ENCODE data around the gene ACOX3.
A peak's percentile ranks its signal among the peaks of the same experiment; 100 is the strongest.

The ACOX3 gene

DNA sequence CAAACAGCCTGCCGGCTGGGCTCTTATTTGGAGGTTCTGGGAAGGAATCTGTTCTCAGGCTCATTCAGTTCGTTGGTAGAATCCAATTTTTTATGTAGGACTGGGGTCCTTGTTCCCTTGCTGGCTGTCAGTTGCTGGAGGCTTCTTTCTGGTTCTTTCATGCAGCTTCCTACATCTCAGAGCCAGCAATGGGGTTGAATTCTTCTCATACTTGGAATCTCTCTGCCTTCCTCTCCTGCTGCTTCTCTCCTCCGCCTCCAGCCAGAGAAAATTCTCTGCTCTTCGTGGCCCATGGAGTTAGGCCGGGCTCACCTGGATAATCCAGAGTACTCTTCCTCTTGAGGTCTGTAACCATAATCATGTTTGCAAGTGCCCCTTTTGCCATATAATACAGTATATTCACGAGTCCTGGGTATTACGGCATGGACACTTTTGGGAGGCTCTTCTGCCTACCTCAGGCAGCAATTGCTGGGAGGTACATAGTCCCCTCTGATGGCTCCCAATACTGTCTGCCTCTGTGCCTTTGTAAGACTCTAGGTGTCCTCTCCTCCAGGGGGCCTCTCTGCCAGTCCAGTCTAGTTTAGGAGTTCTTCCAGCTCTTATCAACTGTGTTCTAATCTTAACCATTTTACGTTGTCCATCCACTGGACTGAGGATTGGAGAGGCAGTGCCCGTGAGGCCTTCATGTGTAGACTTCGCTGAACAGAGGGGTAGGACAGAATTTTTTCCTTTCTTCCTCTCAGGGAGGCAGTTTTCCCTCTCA lies 2.3 kb upstream of the ACOX3 start:
- TF ChIP-seq CTCF (IDR thresholded peaks at IDR 0.05) = no peak

GRCh38 chr4:8441499-8442091 lies 1.1 kb upstream of the ACOX3 start:
- no peaks in the 10 kb centered on the region for H3K9me3 ChIP-seq
- H3K27ac ChIP-seq = peak overlapping the region; percentile 93
- H3K27me3 ChIP-seq = no peaks in the 10 kb centered on the region
- no peak for TF ChIP-seq CTCF (IDR thresholded peaks at IDR 0.05)
- peaks cover 2% of the 10 kb centered on the region for H3K36me3 ChIP-seq
- peaks cover 20 to 21% of the 10 kb centered on the region in 2 experiments for H3K4me1 ChIP-seq (ENCODE audit: control insufficient read depth in 1 of 2, insufficient read depth in 1 of 2, low read depth in 1 of 2, low read length in 1 of 2)
- H3K4me3 ChIP-seq (ENCODE audit: low read depth in 1 of 2, low read length in 1 of 2) = peak overlapping the region; percentile 91 to 92

More for the DNA sequence above, 2.3 kb upstream of the ACOX3 start:
- no peaks in the 10 kb centered on the region for H3K27me3 ChIP-seq
- no peak overlapping the region for H3K4me3 ChIP-seq (ENCODE audit: low read depth in 1 of 2, low read length in 1 of 2)
- no peak overlapping the region for H3K27ac ChIP-seq
- H3K9me3 ChIP-seq = no peaks in the 10 kb centered on the region
- H3K4me1 ChIP-seq (ENCODE audit: control insufficient read depth in 1 of 2, insufficient read depth in 1 of 2, low read depth in 1 of 2, low read length in 1 of 2) = peaks cover 20 to 21% of the 10 kb centered on the region in 2 experiments
- H3K36me3 ChIP-seq = peaks cover 12% of the 10 kb centered on the region

DNA sequence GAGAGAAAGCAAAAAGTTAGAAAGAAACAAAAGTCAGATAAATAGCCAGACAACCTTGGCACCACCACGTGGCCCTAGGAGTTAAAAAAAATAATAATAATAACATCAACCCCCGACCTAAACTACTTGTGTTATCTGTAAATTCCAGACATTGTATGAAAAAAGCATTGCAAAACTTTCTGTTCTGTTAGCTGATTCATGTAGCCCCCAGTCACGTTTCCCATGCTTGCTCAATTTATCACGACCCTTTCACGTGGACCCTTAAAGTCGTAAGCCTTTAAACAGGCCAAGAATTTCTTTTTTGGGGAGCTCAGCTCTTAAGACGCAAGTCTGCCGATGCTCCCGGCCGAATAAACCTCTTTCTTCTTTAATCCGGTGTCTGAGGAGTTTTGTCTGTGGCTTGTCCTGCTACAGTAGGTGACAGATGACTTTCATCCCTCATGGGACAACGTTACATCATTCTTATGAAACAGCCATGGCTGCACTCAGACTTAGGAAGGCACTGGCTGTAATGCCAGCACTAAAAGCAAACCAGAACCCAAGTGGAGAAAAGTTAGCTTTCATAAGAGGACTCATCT lies 520 bp downstream of the ACOX3 start:
- H3K9me3 ChIP-seq = no peaks in the 10 kb centered on the region
- no peaks in the 10 kb centered on the region for H3K36me3 ChIP-seq
- peaks cover 20 to 23% of the 10 kb centered on the region in 2 experiments for H3K4me1 ChIP-seq (ENCODE audit: control insufficient read depth in 1 of 2, insufficient read depth in 1 of 2, low read depth in 1 of 2, low read length in 1 of 2)
- no peak for TF ChIP-seq CTCF (IDR thresholded peaks at IDR 0.05)
- peak overlapping the region; percentile 93 for H3K27ac ChIP-seq
- H3K27me3 ChIP-seq = no peaks in the 10 kb centered on the region
- peak overlapping the region; percentile 91 to 92 for H3K4me3 ChIP-seq (ENCODE audit: low read depth in 1 of 2, low read length in 1 of 2)

- Histone ChIP-seq H3K4me3 (ENCODE audit: low read depth in 1 of 2, low read length in 1 of 2) (no peak overlapping the region), H3K27me3 (no peaks in the 10 kb centered on the region), H3K9me3 (no peaks in the 10 kb centered on the region), H3K36me3 (no peaks in the 10 kb centered on the region), H3K4me1 (ENCODE audit: control insufficient read depth in 1 of 2, insufficient read depth in 1 of 2, low read depth in 1 of 2, low read length in 1 of 2) (peaks cover 20 to 23% of the 10 kb centered on the region in 2 experiments), H3K27ac (peak overlapping the region; percentile 93)
- no peak for TF ChIP-seq CTCF (IDR thresholded peaks at IDR 0.05)
These were observed 1.4 kb downstream of the ACOX3 start for GRCh38 chr4:8439168-8439567.

GRCh38 chr4:8438743-8439142 lies 1.8 kb downstream of the ACOX3 start:
- Histone ChIP-seq H3K36me3 (no peaks in the 10 kb centered on the region), H3K27ac (no peak overlapping the region), H3K9me3 (no peaks in the 10 kb centered on the region), H3K4me1 (ENCODE audit: control insufficient read depth in 1 of 2, insufficient read depth in 1 of 2, low read depth in 1 of 2, low read length in 1 of 2) (peaks cover 20 to 23% of the 10 kb centered on the region in 2 experiments), H3K4me3 (ENCODE audit: low read depth in 1 of 2, low read length in 1 of 2) (no peak overlapping the region), H3K27me3 (no peaks in the 10 kb centered on the region)
- no peak for TF ChIP-seq CTCF (IDR thresholded peaks at IDR 0.05)

Measured in neutrophil (primary cell).